Heart left ventricle (tissue), 16 donors: ENCODE measurements around the gene TNKS2. TPM values are rescaled to one million over a fixed set of nuclear protein-coding genes. Genes with fewer than 3 reads are reported as not detected.

Experiments
- ATAC-seq, 4 donors: fragments of 200-7000 bp; cut with Tn5 transposase; one replicate each; pipeline ENCODE4 v1.9.1; 2020 to 2022; ENCODE audit warnings: moderate library complexity in 4 of 4, mild to moderate bottlenecking in 3 of 4, moderate number of reproducible peaks in 1 of 4
- DNase-seq, 5 donors: peaks; one replicate each; pipeline ENCODE4 v3.0.0-alpha.2; 2020
- H3K27ac ChIP-seq, 12 donors: fragments of 200-600 bp; sonication (generic) in 4 of 12; one replicate each; pipeline versions ENCODE4 v1.5.0 to v1.8.0; 2016 to 2022; ENCODE audit warnings: mild to moderate bottlenecking in 2 of 12
- H3K27me3 ChIP-seq, 9 donors: fragments of 200-600 bp; sonication (generic) in 2 of 9; one replicate each; pipeline versions ENCODE4 v1.5.1 to v1.8.0; 2016 to 2022; ENCODE audit warnings: mild to moderate bottlenecking in 3 of 9
- H3K36me3 ChIP-seq, 9 donors: fragments of 200-600 bp; sonication (generic) in 2 of 9; one replicate each; pipeline versions ENCODE4 v1.5.0 to v1.8.0; 2018 to 2022; ENCODE audit warnings: mild to moderate bottlenecking in 2 of 9
- H3K4me1 ChIP-seq, 12 donors: fragments of 200-600 bp; sonication (generic) in 4 of 12; one replicate each; pipeline versions ENCODE4 v1.5.0 to v1.8.0; 2016 to 2022; ENCODE audit warnings: mild to moderate bottlenecking in 3 of 12
- H3K4me3 ChIP-seq, 12 donors: fragments of 200-600 bp; sonication (generic) in 4 of 12; one replicate each; pipeline versions ENCODE4 v1.5.0 to v1.8.0; 2017 to 2022; ENCODE audit warnings: mild to moderate bottlenecking in 9 of 12, moderate library complexity in 4 of 12
- H3K9me3 ChIP-seq, 12 donors: fragments of 200-600 bp; sonication (generic) in 4 of 12; one replicate each; pipeline versions ENCODE4 v1.5.0 to v1.8.0; 2016 to 2022; ENCODE audit warnings: mild to moderate bottlenecking in 1 of 12
- CTCF ChIP-seq, 12 donors: fragments of 200-600 bp; sonication (generic) in 4 of 12; IDR thresholded peaks; one replicate each; pipeline versions ENCODE4 v1.5.0 to v1.8.0; 2018 to 2022; ENCODE audit warnings: antibody characterized with exemption in 12 of 12, mild to moderate bottlenecking in 5 of 12
- POLR2A ChIP-seq, 2 donors: fragments of 450-650 bp; IDR thresholded peaks; one replicate each; pipeline ENCODE4 v1.6.1; 2017; ENCODE audit warnings: antibody characterized with exemption in 2 of 2, mild to moderate bottlenecking in 2 of 2, moderate library complexity in 2 of 2
- WGBS, 4 donors: extraction: QIAGEN DNeasy Blood & Tissue Kit in 2 of 4; methylation state at CpG; one replicate each; pipeline versions ENCODE4 v1.1.5 to v1.1.7; 2013 to 2018; 5-methylcytosine and 5-hydroxymethylcytosine counted together
- intact Hi-C, 10 donors: fragments of 100-400 bp; cut with DNase I; formaldehyde crosslinking; loops; one replicate each; pipeline versions ENCODE4 v1.11.1 to v1.14.2; 2022
- polyA plus RNA-seq, 2 donors: library from polyadenylated mRNA; stranded (reverse); fragments of 200-250 nt; gene quantifications; one replicate each; pipeline ENCODE4 v1.2.3, GENCODE V29; 2013
- total RNA-seq, 9 donors: library from RNA; depleted of rRNA in 2 of 9; stranded (reverse); fragments of >200 nt in 2 of 9; fragmentation: NEBNext Ultra II Directional in 3 of 9; extraction: Animal tissue kit (Norgen Biotek cat#: 25700) in 3 of 9; gene quantifications; one replicate each; pipeline versions ENCODE4 v1.1.0 to v1.2.4, GENCODE V29; 2016 to 2023
- donor health status: ischemic (EF 13 %, LVEDD 7.1; RV severe dilation, severe dysfunction).
- donor health status: healthy with polysubstance abuse.
- donor health status: DM: no; HTN: yes; CAD: no.
- donor health status: DM: no; HTN: no; CAD: no.
- donor health status: ischemic (EF 25% LVEDD 6.9; RV normal size, moderate dysfunction).
- donor health status: ischemic (EF 25% LVEDD 5.7; RV mildly dilated, moderate dysfunction).
- donor health status: healthy.
- donor health status: DM: yes; HTN: yes; CAD: no.
- donor health status: ischemic (EF 35%, LVEDD 5.7; RV mildly dilated, moderate dysfunction).
- donor health status: nonischemic (EF 11% LVEDD 7.7; RV severe dilation, severe dysfunction).
- donor health status: DM: yes; HTN: yes; CAD: no.
- donor health status: PGD.
- donor health status: ischemic (EF 29% LVEDD 5.4; RV normal size, mild dysfunction).
- donor health status: nonischemic (EF 23%, LVEDD 6.1; RV moderate dilation, normal function).

TNKS2 gene
- total and polyA plus RNA-seq, 11 donors = 4.0 to 24.7 (median 13.9) TPM

GRCh38 chr10:91875156-91875555, 76.9 kb downstream of the TNKS2 start:
- DNase-seq (no peak), ATAC-seq (no peak)
- intact Hi-C loops = no loop called here
- no peaks in the 10 kb centered on the region for H3K9me3 ChIP-seq
- no peak overlapping the region for H3K27ac ChIP-seq
- H3K4me1 ChIP-seq = no peaks in the 10 kb centered on the region
- TF ChIP-seq CTCF (IDR thresholded peaks at IDR 0.05) (no peak), POLR2A (IDR thresholded peaks at IDR 0.05) (no peak)
- H3K27me3 ChIP-seq = no peaks in the 10 kb centered on the region
- H3K36me3 ChIP-seq = no peaks in the 10 kb centered on the region
- 84 to 95% (median 89%) methylated on average over 2 of the region's 2 CpGs for WGBS, 4 donors
- no peak overlapping the region for H3K4me3 ChIP-seq

- Histone ChIP-seq H3K27ac (no peak overlapping the region), H3K9me3 (no peaks in the 10 kb centered on the region), H3K36me3 (no peaks in the 10 kb centered on the region), H3K4me3 (no peak overlapping the region), H3K4me1 (peaks cover 0 to 3% (median 0%) of the 10 kb centered on the region in 12 donors), H3K27me3 (no peaks in the 10 kb centered on the region)
- TF ChIP-seq CTCF (IDR thresholded peaks at IDR 0.05) (no peak), POLR2A (IDR thresholded peaks at IDR 0.05) (no peak)
- no peak for ATAC-seq
- WGBS, 4 donors = 51 to 76% (median 68%) methylated on average over 1 of the region's 1 CpG
- intact Hi-C loops = no loop called here
- DNase-seq = no peak
Measured at GRCh38 chr10:91875779-91876178, 77.6 kb downstream of the TNKS2 start.

GRCh38 chr10:91879515-91880170, 81.4 kb downstream of the TNKS2 start:
- TF ChIP-seq POLR2A (IDR thresholded peaks at IDR 0.05) (no peak), CTCF (IDR thresholded peaks at IDR 0.05) (no peak)
- H3K27me3 ChIP-seq = no peaks in the 10 kb centered on the region
- H3K36me3 ChIP-seq = no peaks in the 10 kb centered on the region
- 43 to 46% (median 44%) methylated on average over 7 of the region's 7 CpGs for WGBS, 4 donors
- intact Hi-C loops = no loop called here
- no peak overlapping the region for H3K4me3 ChIP-seq
- no peak overlapping the region for H3K27ac ChIP-seq
- ATAC-seq (no peak), DNase-seq (no peak)
- no peaks in the 10 kb centered on the region for H3K9me3 ChIP-seq
- peaks cover 0 to 14% (median 11%) of the 10 kb centered on the region in 12 donors for H3K4me1 ChIP-seq

GRCh38 chr10:91880310-91880709, 82.1 kb downstream of the TNKS2 start:
- Histone ChIP-seq H3K27me3 (no peaks in the 10 kb centered on the region), H3K27ac (no peak overlapping the region), H3K9me3 (no peaks in the 10 kb centered on the region), H3K4me3 (no peak overlapping the region), H3K4me1 (peaks cover 0 to 20% (median 13%) of the 10 kb centered on the region in 12 donors), H3K36me3 (no peaks in the 10 kb centered on the region)
- TF ChIP-seq CTCF (IDR thresholded peaks at IDR 0.05) (no peak), POLR2A (IDR thresholded peaks at IDR 0.05) (no peak)
- DNase-seq = no peak
- intact Hi-C loops = no loop called here
- 28 to 48% (median 40%) methylated on average over 3 of the region's 3 CpGs for WGBS, 4 donors
- ATAC-seq = peak; percentile 37 to 76 (median 43)
